ENCODE measurements around the gene DYNLT1. TPM values are rescaled to one million over a fixed set of nuclear protein-coding genes. Genes with fewer than 3 reads are reported as not detected.

Gene DYNLT1
- total and polyA plus RNA-seq, 2 of the 13 experiments (the other 11 are each of a cell fraction or from before 2014, with no cell fraction given): 108 to 171 TPM

- TF ChIP-seq ARID4A (CRISPR knock-in tag; IDR thresholded peaks at IDR 0.05; ENCODE audit: borderline replicate concordance) (peak; percentile 98), ZNF546 (CRISPR knock-in tag; conservative IDR thresholded peaks at IDR 0.05) (peak; percentile 72), BORCS8-MEF2B (CRISPR knock-in tag; IDR thresholded peaks at IDR 0.05) (peak; percentile 44), NAIF1 (CRISPR knock-in tag; IDR thresholded peaks at IDR 0.05; ENCODE audit: borderline replicate concordance) (0 out of 2 replicates have a peak, but pooled peaks have one; percentile 16), RNF219 (CRISPR knock-in tag; IDR thresholded peaks at IDR 0.05) (no peak), SNAPC5 (CRISPR knock-in tag; IDR thresholded peaks at IDR 0.05; ENCODE audit: borderline replicate concordance) (no peak), POLR2A (IDR thresholded peaks at IDR 0.05; ENCODE audit: insufficient read depth in 1 of 2, low read depth in 2 of 2, low read length in 2 of 2) (peak; percentile 93 to 98), ZHX2 (IDR thresholded peaks at IDR 0.05; ENCODE audit: low read depth) (no peak; the same call in 1 of the 2 replicates), ZHX2 (CRISPR knock-in tag; IDR thresholded peaks at IDR 0.05; ENCODE audit: borderline replicate concordance) (peak; percentile 57; the same call in 1 of the 2 replicates), ZSCAN31 (CRISPR knock-in tag; IDR thresholded peaks at IDR 0.05; ENCODE audit: low read depth) (peak; percentile 90), ATF7-NPFF (CRISPR knock-in tag; IDR thresholded peaks at IDR 0.05; ENCODE audit: low read depth) (0 out of 2 replicates have a peak, but pooled peaks have one; percentile 79), MXD3 (CRISPR knock-in tag; IDR thresholded peaks at IDR 0.05) (peak; percentile 93)
These were observed at the start of gene DYNLT1 (continued) for GRCh38 chr6:158644231-158645063.
